Ramos (cell line): ENCODE data around the gene TIAM2.

Experiments used
- in situ Hi-C: fragments of 300-500 bp; cut with MboI; formaldehyde crosslinking; loops from one replicate; pipeline ENCODE4 v1.14.3; 2022; ENCODE audit warnings: low sequenced_read_pairs; ENCODE audit not compliant: unreplicated experiment

Gene TIAM2

GRCh38 chr6:155021680-155022079, 26.6 kb downstream of the TIAM2 start:
- in situ Hi-C loops, result no loop called here

- in situ Hi-C loops, result no loop called here
These were observed 27.6 kb downstream of the TIAM2 start for GRCh38 chr6:155022721-155023120.

GRCh38 chr6:155023717-155024116, 28.6 kb downstream of the TIAM2 start:
- in situ Hi-C loops, result no loop called here

- in situ Hi-C loops, result no loop called here
These were observed 29.4 kb downstream of the TIAM2 start for GRCh38 chr6:155024391-155025027.

- in situ Hi-C loops, result no loop called here
These were observed 31.0 kb downstream of the TIAM2 start for GRCh38 chr6:155026022-155026705.

- in situ Hi-C loops, result no loop called here
These were observed 31.6 kb downstream of the TIAM2 start for GRCh38 chr6:155026706-155027045.

GRCh38 chr6:155030148-155030720, 35.1 kb downstream of the TIAM2 start:
- in situ Hi-C loops, result no loop called here

GRCh38 chr6:155031091-155031490, 36.0 kb downstream of the TIAM2 start:
- in situ Hi-C loops, result no loop called here

- in situ Hi-C loops, result no loop called here
These were observed 38.1 kb downstream of the TIAM2 start for GRCh38 chr6:155033021-155033791.

- in situ Hi-C loops, result no loop called here
These were observed 41.8 kb downstream of the TIAM2 start for GRCh38 chr6:155036907-155037306.

GRCh38 chr6:155038104-155038503, 43.0 kb downstream of the TIAM2 start:
- in situ Hi-C loops, result no loop called here

GRCh38 chr6:155038527-155038926, 43.4 kb downstream of the TIAM2 start:
- in situ Hi-C loops, result no loop called here

GRCh38 chr6:155039618-155040017, 44.5 kb downstream of the TIAM2 start:
- in situ Hi-C loops, result no loop called here

- in situ Hi-C loops, result no loop called here
These were observed 45.0 kb downstream of the TIAM2 start for GRCh38 chr6:155040154-155040553.

- in situ Hi-C loops, result no loop called here
These were observed 46.0 kb downstream of the TIAM2 start for GRCh38 chr6:155040901-155041650.

- in situ Hi-C loops, result no loop called here
These were observed 46.7 kb downstream of the TIAM2 start for GRCh38 chr6:155041741-155042279.

- in situ Hi-C loops, result no loop called here
These were observed 47.9 kb downstream of the TIAM2 start for GRCh38 chr6:155042983-155043382.

GRCh38 chr6:155045561-155046404, 50.7 kb downstream of the TIAM2 start:
- in situ Hi-C loops, result no loop called here

- in situ Hi-C loops, result no loop called here
These were observed 52.4 kb downstream of the TIAM2 start for GRCh38 chr6:155047523-155047922.
